ENCODE data around the gene GPSM3. TPM values are rescaled to one million over a fixed set of nuclear protein-coding genes. Genes with fewer than 3 reads are reported as not detected.

GPSM3 gene
- total and polyA plus RNA-seq, 4 donors = 4.6 to 9.9 (median 9.5) TPM

DNA sequence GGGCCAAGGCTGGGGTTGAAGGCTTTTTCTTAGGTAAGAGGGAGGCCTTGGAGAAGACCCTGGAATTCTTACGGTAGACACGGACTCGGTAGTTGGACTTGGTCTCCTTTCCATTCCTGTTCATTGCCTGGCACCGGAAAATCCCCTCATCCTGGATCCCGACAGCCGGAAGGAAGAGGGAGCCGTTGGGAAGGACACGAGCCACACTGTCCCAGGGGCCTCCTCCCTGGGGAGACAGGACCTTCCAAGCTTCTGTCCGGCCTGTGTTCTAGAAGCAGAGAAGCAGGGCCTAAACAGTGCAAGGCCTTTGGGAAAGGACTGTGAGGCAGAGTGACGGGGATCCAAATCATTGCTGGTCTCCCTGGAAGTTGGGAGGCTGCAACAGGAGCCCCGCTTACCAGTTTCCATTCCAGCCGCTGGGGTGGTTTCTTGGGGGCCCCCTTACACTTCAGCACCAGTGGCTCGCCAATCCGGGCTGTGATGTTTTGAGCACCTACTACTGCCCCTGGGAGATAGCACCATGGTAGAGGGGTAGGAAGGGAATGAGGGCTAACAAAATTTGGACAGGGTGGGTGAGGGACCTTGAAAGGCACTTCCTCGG, 8.9 kb downstream of the GPSM3 start:
- H3K36me3 ChIP-seq (ENCODE audit: control insufficient read depth, insufficient read depth, low read length) = peaks cover 66% of the 10 kb centered on the region
- H3K4me3 ChIP-seq (ENCODE audit: low read depth, low read length) = no peak overlapping the region
- 80% methylated on average over 13 of the region's 15 CpGs for WGBS (ENCODE audit: insufficient coverage)
- H3K27ac ChIP-seq (ENCODE audit: low read depth, low read length) = no peak overlapping the region
- no peaks in the 10 kb centered on the region for H3K9me3 ChIP-seq (ENCODE audit: control insufficient read depth, insufficient read depth, low read length)
- H3K27me3 ChIP-seq (ENCODE audit: control insufficient read depth, insufficient read depth, low read length) = no peaks in the 10 kb centered on the region
- DNase-seq (ENCODE audit: low read depth in 4 of 6, low spot score in 6 of 6) = no peak
- peaks cover 29% of the 10 kb centered on the region for H3K4me1 ChIP-seq (ENCODE audit: control insufficient read depth, insufficient read depth, low read length)

DNA sequence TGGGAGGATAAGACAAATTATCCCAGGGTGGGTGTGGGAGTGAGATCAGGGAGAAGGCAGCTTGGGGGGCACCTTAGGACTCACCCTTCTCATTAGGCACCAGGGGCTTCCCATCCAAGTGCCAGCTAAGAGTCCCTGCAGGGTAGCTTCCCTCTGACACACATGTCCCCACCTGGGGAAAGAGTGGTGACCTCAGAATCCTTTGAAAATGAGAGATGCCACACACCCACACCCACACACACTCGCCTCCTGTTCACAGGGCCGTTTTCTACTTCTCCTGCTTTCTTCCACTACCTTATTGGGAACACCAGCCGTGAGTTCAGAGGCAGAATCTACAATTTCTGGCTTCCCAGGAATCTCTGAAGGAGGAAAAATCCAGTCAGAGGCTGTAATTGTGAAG, 9.4 kb downstream of the GPSM3 start:
- H3K4me1 ChIP-seq (ENCODE audit: control insufficient read depth, insufficient read depth, low read length) = peaks cover 24% of the 10 kb centered on the region
- no peaks in the 10 kb centered on the region for H3K9me3 ChIP-seq (ENCODE audit: control insufficient read depth, insufficient read depth, low read length)
- H3K27ac ChIP-seq (ENCODE audit: low read depth, low read length) = no peak overlapping the region
- H3K27me3 ChIP-seq (ENCODE audit: control insufficient read depth, insufficient read depth, low read length) = no peaks in the 10 kb centered on the region
- DNase-seq (ENCODE audit: low read depth in 4 of 6, low spot score in 6 of 6) = no peak
- H3K4me3 ChIP-seq (ENCODE audit: low read depth, low read length) = no peak overlapping the region
- 100% methylated on average over 1 of the region's 3 CpGs for WGBS (ENCODE audit: insufficient coverage)
- peaks cover 62% of the 10 kb centered on the region for H3K36me3 ChIP-seq (ENCODE audit: control insufficient read depth, insufficient read depth, low read length)

DNA sequence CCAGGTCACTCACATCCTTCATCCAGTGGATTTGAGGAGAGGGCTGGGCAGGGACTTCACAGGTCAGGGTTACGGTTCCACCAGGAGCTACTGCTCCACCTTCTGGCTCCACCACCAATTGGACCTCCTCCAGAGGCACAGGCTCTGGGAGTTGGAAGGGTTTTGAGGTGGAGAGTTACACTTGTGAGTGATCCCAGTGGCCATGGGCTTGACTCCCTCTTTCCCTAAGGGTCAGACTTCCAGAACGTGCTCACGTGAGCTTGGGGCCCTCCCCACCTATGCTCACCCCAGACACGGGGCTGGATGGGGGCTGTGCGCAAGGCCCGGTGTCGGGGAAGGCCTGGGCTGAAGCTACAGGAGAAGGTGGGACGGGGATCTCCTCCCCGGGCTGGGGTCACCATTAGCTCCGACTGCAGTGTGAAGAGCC, 9.9 kb downstream of the GPSM3 start:
- no peak for DNase-seq (ENCODE audit: low read depth in 4 of 6, low spot score in 6 of 6)
- H3K9me3 ChIP-seq (ENCODE audit: control insufficient read depth, insufficient read depth, low read length) = no peaks in the 10 kb centered on the region
- H3K27me3 ChIP-seq (ENCODE audit: control insufficient read depth, insufficient read depth, low read length) = no peaks in the 10 kb centered on the region
- H3K4me1 ChIP-seq (ENCODE audit: control insufficient read depth, insufficient read depth, low read length) = peaks cover 21% of the 10 kb centered on the region
- no peak overlapping the region for H3K27ac ChIP-seq (ENCODE audit: low read depth, low read length)
- peaks cover 57% of the 10 kb centered on the region for H3K36me3 ChIP-seq (ENCODE audit: control insufficient read depth, insufficient read depth, low read length)
- WGBS (ENCODE audit: insufficient coverage) = 87% methylated on average over 7 of the region's 10 CpGs
- H3K4me3 ChIP-seq (ENCODE audit: low read depth, low read length) = no peak overlapping the region

DNA sequence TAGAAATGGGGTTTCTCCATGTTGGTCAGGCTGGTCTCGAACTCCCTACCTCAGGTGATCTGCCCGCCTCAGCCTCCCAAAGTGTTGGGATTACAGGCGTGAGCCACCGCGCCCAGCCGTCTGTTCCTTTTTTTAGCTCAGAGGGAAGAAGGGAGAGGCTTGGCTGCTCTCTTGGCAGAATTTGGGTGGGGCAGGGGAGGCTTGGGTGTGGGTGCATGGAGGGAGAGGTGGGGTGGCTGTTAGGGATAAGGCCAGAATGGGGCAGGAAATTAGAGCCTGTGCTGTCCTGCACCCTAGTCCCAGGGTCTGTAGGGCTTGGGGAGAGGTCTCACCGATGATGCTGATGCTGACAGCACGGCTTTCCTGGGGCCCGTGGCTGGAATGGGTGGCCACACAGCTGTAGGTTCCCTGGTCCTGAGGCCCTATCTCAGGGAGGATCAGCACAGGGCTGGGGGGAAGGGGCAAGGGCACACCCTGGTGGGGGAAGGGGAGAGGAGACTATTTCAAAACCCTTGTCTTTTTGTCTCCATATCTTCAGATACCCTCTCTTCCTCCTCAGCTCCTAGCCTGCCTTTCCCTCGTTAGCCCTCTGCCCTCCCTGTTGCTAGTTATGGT, 10.4 kb downstream of the GPSM3 start:
- Histone ChIP-seq H3K9me3 (ENCODE audit: control insufficient read depth, insufficient read depth, low read length) (no peaks in the 10 kb centered on the region), H3K27ac (ENCODE audit: low read depth, low read length) (no peak overlapping the region), H3K4me1 (ENCODE audit: control insufficient read depth, insufficient read depth, low read length) (peaks cover 26% of the 10 kb centered on the region), H3K27me3 (ENCODE audit: control insufficient read depth, insufficient read depth, low read length) (no peaks in the 10 kb centered on the region), H3K4me3 (ENCODE audit: low read depth, low read length) (no peak overlapping the region), H3K36me3 (ENCODE audit: control insufficient read depth, insufficient read depth, low read length) (peaks cover 52% of the 10 kb centered on the region)
- DNase-seq (ENCODE audit: low read depth in 4 of 6, low spot score in 6 of 6) = no peak
- 91% methylated on average over 8 of the region's 10 CpGs for WGBS (ENCODE audit: insufficient coverage)

DNA sequence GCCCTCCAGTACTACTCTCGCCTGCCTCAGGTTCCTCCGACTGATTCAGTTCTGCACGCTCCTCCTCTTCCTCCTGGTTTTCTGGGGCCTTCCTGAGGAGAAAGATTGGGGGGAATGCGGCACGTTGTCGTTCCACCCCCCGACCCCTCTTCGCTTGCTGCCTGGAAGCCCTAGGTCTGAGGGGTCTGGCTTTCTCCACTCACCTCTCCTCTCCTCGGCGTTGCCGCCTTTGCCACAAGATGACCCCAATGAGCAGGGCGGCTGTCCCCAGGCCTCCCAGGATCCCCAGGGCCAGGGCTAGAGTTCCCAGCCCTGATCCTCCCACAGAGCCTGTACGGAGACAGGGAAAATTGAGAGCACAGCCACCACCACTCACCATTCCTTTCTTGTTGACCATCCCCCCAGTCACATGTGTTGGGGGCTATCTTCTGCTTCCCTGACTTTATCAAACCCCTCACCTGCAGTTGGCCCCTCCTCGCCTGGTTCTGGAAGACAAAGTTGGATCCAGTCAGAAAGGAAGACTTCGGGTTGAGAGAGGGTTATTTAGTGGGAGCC, 11.2 kb downstream of the GPSM3 start:
- 87% methylated on average over 13 of the region's 15 CpGs for WGBS (ENCODE audit: insufficient coverage)
- DNase-seq (ENCODE audit: low read depth in 4 of 6, low spot score in 6 of 6) = no peak
- H3K4me3 ChIP-seq (ENCODE audit: low read depth, low read length) = no peak overlapping the region
- H3K36me3 ChIP-seq (ENCODE audit: control insufficient read depth, insufficient read depth, low read length) = peaks cover 45% of the 10 kb centered on the region
- no peak overlapping the region for H3K27ac ChIP-seq (ENCODE audit: low read depth, low read length)
- no peaks in the 10 kb centered on the region for H3K9me3 ChIP-seq (ENCODE audit: control insufficient read depth, insufficient read depth, low read length)
- no peaks in the 10 kb centered on the region for H3K27me3 ChIP-seq (ENCODE audit: control insufficient read depth, insufficient read depth, low read length)
- H3K4me1 ChIP-seq (ENCODE audit: control insufficient read depth, insufficient read depth, low read length) = peaks cover 24% of the 10 kb centered on the region

DNA sequence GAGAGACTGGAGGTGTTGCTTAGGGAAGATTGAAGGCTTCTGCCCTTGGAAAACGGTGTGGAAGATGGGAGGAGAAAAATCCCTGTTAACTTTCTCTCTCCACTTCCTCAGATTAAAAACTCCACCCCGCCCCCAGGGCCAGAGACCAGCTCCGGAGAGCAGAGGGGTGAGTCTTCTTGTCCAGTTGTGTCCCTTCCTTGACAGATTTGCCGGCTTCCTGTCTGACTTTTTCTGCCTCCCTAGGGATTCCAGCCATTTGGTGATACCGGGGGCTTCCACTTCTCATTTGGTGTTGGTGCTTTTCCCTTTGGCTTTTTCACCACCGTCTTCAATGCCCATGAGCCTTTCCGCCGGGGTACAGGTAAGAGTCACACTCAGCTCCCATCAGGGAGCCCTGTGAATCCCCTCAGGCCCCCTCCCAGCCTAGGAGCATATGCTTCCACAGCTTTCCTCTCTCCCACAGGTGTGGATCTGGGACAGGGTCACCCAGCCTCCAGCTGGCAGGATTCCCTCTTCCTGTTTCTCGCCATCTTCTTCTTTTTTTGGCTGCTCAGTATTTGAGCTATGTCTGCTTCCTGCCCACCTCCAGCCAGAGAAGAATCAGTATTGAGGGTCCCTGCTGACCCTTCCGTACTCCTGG, 12.6 kb downstream of the GPSM3 start:
- 94% methylated on average over 7 of the region's 10 CpGs for WGBS (ENCODE audit: insufficient coverage)
- Histone ChIP-seq H3K36me3 (ENCODE audit: control insufficient read depth, insufficient read depth, low read length) (peaks cover 41% of the 10 kb centered on the region), H3K27ac (ENCODE audit: low read depth, low read length) (no peak overlapping the region), H3K4me1 (ENCODE audit: control insufficient read depth, insufficient read depth, low read length) (peaks cover 27% of the 10 kb centered on the region), H3K9me3 (ENCODE audit: control insufficient read depth, insufficient read depth, low read length) (no peaks in the 10 kb centered on the region), H3K27me3 (ENCODE audit: control insufficient read depth, insufficient read depth, low read length) (no peaks in the 10 kb centered on the region), H3K4me3 (ENCODE audit: low read depth, low read length) (no peak overlapping the region)
- no peak for DNase-seq (ENCODE audit: low read depth in 4 of 6, low spot score in 6 of 6)

DNA sequence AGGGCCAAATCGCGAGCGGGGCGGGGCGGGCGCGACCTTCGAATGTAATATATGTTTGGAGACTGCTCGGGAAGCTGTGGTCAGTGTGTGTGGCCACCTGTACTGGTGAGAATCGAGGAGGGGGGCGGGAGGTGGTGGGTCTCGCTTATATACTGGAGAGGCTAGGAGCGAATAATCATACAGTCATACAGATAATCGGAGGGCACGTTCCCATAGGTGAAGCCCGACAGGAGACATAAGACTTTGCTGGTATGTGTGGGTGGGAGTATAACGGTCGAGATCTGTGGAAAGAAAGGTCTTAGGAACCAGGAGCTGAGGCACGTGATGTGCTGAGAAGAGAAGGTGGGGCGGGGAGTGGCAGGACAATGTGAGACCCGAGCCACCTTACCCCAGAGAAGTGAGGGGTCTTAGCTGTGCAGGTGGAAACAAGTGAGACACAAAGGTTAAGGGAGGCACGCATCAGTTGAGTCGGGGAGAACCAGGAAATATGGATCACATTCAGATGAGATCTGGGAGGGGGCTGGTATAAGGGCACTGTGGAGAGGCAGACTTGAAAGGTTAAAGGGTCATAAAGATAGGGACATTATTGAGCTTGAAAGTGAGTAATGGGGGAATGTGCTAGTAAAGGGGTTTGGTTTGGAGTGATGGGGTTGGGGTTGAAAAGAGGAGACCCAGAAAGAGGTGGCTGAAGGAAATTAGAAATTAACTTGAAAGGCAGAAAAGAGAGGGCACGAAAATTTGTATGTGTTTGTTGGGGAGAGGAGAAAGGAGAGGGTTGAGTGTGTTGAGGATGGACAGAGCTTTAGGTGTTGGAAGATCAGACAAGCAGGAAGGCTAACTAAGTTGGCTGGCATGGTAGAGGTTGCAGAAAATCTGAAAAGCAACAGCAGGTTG, 13.6 kb downstream of the GPSM3 start:
- H3K4me1 ChIP-seq (ENCODE audit: control insufficient read depth, insufficient read depth, low read length) = peaks cover 27% of the 10 kb centered on the region
- no peaks in the 10 kb centered on the region for H3K27me3 ChIP-seq (ENCODE audit: control insufficient read depth, insufficient read depth, low read length)
- no peak for DNase-seq (ENCODE audit: low read depth in 4 of 6, low spot score in 6 of 6)
- H3K27ac ChIP-seq (ENCODE audit: low read depth, low read length) = peak overlapping the region; percentile 100
- H3K9me3 ChIP-seq (ENCODE audit: control insufficient read depth, insufficient read depth, low read length) = no peaks in the 10 kb centered on the region
- 5% methylated on average over 15 of the region's 24 CpGs for WGBS (ENCODE audit: insufficient coverage)
- peaks cover 35% of the 10 kb centered on the region for H3K36me3 ChIP-seq (ENCODE audit: control insufficient read depth, insufficient read depth, low read length)
- H3K4me3 ChIP-seq (ENCODE audit: low read depth, low read length) = peak overlapping the region; percentile 98

DNA sequence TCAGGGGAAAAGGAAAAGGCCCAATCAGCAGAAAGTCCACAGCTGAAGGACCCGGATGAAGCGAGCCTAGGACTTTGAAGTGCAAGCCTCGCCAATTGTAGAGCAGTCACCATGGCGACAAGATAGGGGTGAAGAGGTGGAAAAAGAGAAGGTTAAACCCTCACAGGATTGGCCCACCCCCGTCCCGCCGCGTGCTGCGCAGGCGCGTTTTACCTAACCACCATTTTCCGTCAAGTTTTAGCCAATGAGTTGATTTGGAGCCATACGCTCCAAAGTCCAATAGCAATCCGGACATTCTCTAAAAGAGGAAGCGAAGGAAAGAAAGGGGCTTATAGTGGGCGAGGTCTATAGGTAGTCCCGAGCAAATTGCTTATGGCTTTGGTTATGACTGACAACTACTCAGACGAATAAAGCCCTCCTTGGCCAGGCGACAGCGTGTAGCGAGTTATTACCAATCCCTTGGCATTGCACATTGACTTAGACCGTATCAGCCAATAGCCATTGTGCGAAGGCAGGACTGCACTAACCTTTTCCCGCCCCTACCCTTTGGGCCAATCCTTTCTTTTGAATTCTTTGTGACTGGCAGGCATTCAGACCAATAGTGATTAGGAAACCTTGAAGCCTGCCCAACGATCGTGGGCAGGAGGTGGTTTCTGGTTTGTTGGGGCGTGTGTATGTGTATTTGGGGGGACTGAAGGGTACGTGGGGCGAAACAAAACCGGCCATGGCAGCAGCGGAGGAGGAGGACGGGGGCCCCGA, 14.5 kb downstream of the GPSM3 start, which contains the start of gene RNF5:
Gene RNF5, plus strand, starts transcription at position 618 of the 759 bp plus-strand sequence. Its CDS starts 107 bp downstream, at position 725.
- 1% methylated on average over 20 of the region's 33 CpGs for WGBS (ENCODE audit: insufficient coverage)

More for the DNA sequence above, 14.5 kb downstream of the GPSM3 start, which contains the start of gene RNF5:
- Histone ChIP-seq H3K36me3 (ENCODE audit: control insufficient read depth, insufficient read depth, low read length) (peaks cover 27% of the 10 kb centered on the region), H3K27me3 (ENCODE audit: control insufficient read depth, insufficient read depth, low read length) (no peaks in the 10 kb centered on the region), H3K27ac (ENCODE audit: low read depth, low read length) (peak within 1 kb of the TSS; percentile 100), H3K9me3 (ENCODE audit: control insufficient read depth, insufficient read depth, low read length) (no peaks in the 10 kb centered on the region), H3K4me3 (ENCODE audit: low read depth, low read length) (peak within 1 kb of the TSS; percentile 98), H3K4me1 (ENCODE audit: control insufficient read depth, insufficient read depth, low read length) (peaks cover 27% of the 10 kb centered on the region)
- peak; percentile 99 to 100 (median 100) for DNase-seq (ENCODE audit: low read depth in 4 of 6, low spot score in 6 of 6)
